NB4 (cell line): ENCODE data around the gene ENOX1.

Source experiments
- MYC ChIP-seq: IDR thresholded peaks from 2 replicates; pipeline ENCODE4 v1.6.1; 2011; ENCODE audit warnings: low read depth, low read length
- POLR2A ChIP-seq: IDR thresholded peaks from 2 replicates; pipeline ENCODE4 v1.6.1; 2011; ENCODE audit warnings: mild to moderate bottlenecking; ENCODE audit not compliant: insufficient read length; ENCODE audit errors: extremely low read depth
- TF ChIP-seq, protein P1 (sequence below): IDR thresholded peaks from one replicate; pipeline ENCODE4 v1.5.1; 2012; ENCODE audit warnings: low read depth, low read length
- TF ChIP-seq, protein P2 (sequence below): IDR thresholded peaks from 2 replicates; pipeline ENCODE4 v1.6.1; 2011; ENCODE audit warnings: low read depth, low read length

DNA sequence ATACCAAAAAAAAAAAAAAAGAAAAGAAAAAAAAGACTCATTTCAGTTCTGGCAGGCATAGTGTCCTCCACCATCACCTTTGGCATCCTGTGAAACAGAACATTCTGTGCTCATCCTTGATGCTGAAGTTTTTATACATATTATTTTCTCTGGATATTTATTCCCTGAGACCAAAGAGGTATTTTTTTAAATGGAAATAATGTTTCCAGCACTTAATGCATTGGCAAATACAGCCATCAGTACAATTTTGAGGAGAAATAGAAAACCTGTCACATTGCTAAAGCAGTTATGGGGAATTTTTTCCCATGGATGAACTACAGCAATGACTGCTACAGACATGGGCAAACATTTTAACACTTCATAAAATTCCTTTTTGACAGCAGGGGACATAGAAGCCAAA, 451.0 kb downstream of the ENOX1 start:
- TF ChIP-seq, protein P1, sequence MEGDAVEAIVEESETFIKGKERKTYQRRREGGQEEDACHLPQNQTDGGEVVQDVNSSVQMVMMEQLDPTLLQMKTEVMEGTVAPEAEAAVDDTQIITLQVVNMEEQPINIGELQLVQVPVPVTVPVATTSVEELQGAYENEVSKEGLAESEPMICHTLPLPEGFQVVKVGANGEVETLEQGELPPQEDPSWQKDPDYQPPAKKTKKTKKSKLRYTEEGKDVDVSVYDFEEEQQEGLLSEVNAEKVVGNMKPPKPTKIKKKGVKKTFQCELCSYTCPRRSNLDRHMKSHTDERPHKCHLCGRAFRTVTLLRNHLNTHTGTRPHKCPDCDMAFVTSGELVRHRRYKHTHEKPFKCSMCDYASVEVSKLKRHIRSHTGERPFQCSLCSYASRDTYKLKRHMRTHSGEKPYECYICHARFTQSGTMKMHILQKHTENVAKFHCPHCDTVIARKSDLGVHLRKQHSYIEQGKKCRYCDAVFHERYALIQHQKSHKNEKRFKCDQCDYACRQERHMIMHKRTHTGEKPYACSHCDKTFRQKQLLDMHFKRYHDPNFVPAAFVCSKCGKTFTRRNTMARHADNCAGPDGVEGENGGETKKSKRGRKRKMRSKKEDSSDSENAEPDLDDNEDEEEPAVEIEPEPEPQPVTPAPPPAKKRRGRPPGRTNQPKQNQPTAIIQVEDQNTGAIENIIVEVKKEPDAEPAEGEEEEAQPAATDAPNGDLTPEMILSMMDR, result no peak
- TF ChIP-seq POLR2A, result no peak
- TF ChIP-seq MYC, result no peak
- TF ChIP-seq, protein P2, sequence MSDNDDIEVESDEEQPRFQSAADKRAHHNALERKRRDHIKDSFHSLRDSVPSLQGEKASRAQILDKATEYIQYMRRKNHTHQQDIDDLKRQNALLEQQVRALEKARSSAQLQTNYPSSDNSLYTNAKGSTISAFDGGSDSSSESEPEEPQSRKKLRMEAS, result no peak
